NK-92 treated with Interleukin-12 subunit alpha and Interleukin-12 subunit beta, amount 100 ng/mL, for 24 hours (cell line): ENCODE data around the gene STAMBPL1.
"Not testable (repeated sequence)": the region's sequence is repeated elsewhere in the genome, so short reads cannot be mapped to it uniquely, and the experiment has no call there.

ENCODE experiments used
- DNase-seq: peaks from one replicate; lab custom pipeline; 2025; lab: John Stamatoyannopoulos, UW

The STAMBPL1 gene

DNA sequence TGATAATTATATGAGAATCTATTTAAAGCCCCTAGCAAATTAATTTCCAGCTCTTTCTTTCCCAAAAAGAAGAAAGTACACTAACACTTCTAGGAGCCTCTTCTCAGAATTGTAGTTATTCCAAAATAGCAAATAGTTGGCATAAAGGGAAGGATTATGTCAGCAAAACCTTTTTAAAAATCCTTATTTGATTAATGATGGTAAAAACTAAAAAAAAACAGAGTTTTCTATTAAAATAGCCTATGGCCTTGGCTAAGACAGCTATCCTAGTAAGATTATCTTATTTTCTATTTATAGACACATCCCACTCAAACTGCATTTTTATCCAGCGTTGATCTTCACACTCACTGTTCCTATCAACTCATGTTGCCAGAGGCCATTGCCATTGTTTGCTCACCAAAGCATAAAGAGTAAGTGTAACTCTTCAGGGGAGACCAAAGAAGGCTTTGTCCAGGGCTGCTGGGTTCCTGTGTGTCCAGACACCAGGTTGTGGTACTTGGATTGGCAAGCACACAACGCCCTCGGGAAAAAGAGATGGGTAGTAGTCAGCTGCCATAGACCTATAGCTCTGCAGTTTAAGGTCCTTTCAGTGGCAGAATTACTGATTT, 41.0 kb downstream of the STAMBPL1 start:
- no peak for DNase-seq

DNA sequence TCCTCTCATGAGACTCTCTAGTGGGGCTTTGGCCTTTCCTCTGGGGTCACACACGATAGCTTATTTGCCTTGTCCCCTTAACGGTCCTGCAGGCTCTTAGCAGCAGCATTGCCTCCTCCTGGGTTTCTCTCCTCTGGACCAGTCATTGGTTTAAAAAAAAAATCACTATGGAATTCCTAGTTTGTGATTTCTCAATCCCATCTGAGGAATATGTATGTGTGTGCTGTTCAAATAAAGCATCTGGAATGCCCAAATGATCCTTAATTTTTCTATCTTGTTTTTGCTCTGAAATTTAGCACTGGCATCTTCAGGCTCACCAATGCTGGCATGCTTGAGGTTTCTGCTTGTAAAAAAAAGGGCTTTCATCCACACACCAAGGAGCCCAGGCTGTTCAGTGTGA, 42.0 kb downstream of the STAMBPL1 start:
- DNase-seq = no peak

DNA sequence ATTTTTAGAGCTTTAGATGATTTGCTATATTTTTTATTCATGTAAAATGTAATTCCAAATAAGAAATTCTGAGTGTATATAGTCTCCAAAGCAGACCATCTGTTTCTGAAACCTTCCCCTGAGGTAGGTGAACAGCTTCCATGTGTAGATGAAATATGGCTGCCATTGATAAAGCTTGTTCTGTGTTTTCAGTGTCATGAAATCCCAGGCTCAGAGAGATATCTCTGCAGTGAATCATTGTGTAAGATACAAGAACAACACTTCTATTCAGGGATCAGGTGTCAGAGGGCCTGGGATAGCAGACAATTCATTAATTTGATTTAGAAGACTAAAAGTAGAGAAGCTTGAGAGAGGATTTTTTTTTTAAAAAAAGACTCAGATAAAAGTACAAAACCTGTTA, 43.5 kb downstream of the STAMBPL1 start:
- DNase-seq = no peak

DNA sequence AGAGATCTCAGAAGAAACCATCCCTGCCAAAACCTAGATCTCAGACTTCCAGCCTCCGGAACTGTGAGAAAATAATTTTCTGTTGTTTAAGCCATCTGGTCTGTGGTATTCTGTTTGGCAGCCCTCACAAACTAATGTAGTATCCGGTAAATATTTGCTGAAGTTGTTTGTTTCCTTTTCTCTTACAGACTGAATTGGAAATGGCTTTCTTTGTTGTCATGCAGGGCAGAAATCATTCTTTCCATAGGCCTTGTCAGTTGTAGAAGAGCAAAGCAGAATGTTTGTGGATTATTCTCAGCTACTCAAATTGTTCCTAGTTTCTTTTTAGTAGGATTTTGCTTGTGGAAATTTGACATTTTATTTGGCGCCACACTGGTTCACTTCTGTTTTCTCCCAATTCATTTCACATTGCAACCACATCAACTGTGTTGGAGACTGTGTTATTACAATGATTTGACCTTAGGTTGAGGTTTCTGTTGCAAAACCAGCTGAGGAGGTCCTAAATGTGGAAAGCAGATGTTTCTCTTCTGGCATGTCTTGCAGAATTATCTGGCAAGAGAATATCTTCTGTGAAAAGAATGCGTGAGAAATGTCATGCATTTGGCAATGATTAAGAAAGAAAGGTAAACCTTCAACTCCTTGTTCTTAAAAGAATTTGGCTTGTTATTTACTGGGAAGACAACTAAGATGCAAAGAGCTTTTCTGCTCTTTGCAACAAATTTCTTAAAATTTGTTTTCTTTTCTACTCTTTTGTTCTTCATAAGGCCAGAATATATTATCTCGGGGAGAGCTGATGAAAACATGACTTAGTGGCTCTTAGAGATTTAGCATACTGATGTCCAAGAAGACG, 46.7 kb downstream of the STAMBPL1 start:
- no peak for DNase-seq

DNA sequence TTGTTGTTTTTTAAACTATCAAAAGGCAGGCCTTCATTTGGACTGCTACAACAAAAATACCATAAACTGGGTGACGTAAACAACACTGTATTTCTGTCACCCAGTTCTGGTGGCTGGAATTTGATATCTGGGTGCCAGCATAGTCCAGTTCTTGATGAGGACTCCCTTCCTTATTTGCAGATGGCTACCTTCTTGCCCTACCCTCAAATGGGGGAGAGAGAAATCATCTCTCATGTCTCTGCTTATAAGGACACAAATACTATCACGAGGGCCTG, 47.3 kb downstream of the STAMBPL1 start:
- no peak for DNase-seq

- DNase-seq = no peak
Measured at GRCh38 chr10:88928254-88928653, 48.2 kb downstream of the STAMBPL1 start.

DNA sequence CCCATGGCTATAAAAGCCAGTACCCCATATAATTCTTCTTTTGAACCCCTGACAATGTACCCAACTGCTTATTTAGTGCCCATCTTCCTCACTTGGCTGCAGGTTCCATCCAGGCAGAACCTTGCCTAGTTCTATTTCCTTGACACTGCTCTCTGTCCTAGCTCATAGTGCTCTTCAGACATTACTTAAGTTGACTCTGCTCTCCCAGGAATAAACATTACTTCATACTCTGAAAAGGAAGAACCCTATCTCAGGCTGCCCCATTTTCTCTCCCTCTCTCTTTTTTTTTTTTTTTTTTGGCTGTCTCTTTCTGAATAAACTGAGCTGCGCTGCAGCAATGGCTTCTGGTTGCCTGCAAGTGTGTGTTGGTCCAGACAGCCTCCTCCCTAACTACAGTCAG, 51.5 kb downstream of the STAMBPL1 start:
- DNase-seq = no peak

DNA sequence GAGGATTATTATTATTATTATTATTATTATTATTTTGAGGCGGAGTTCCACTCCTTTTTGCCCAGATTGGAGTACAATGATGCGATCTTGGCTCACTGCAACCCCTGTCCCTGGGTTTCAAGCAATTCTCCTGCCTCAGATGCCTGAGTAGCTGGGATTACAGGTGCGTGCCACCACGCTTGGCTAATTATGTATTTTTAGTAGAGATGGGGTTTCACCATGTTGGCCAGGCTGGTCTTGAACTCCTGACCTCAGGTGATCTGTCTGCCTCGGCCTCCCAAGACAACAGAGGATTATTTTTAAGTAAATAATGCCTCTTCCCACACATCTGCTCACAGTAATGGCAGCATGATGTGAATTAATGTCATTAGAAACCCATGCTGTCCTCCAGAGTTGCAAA, 52.0 kb downstream of the STAMBPL1 start:
- not testable (repeated sequence) for DNase-seq

GRCh38 chr10:88932539-88933256, 52.7 kb downstream of the STAMBPL1 start:
- DNase-seq = peak; percentile 20

DNA sequence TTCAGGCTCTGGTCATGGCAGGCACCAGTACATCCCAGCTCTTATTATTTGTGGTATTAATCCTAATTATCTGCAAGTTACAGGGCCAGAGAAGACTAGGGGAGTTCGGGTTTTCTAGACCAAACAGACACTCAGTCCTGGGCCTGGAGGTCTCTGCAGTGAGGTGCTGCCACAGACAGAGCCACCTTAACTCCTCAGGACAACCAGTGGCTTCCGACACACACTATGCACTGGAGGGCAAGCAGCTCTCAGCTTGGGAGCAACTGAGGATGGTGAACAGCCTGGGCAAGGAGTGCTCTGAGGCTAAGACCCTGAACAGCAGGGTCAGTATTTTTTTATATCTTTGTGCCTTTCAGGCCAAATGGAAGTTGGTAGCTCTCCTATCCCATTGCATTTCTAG, 53.5 kb downstream of the STAMBPL1 start:
- no peak for DNase-seq

GRCh38 chr10:88934900-88935672, 55.0 kb downstream of the STAMBPL1 start:
- DNase-seq = peak; percentile 53

DNA sequence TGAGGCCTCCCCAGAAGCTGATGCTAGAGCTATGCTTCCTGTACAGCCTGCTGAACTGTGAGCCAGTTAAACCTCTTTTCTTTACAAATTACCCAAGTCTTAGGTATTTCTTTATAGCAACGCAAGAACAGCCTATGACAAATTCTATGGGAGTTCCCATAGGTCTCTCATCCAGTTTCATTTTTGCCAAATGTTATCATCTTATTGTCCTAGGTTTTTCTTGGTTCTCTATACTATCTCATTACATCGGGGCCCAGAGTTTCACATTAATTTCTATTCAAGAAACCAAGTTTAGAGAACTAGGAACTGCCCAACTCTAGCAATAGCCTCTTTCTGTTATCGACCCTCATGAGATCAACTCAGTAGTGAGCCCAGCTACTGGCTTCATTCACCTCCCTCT, 56.6 kb downstream of the STAMBPL1 start:
- no peak for DNase-seq

DNA sequence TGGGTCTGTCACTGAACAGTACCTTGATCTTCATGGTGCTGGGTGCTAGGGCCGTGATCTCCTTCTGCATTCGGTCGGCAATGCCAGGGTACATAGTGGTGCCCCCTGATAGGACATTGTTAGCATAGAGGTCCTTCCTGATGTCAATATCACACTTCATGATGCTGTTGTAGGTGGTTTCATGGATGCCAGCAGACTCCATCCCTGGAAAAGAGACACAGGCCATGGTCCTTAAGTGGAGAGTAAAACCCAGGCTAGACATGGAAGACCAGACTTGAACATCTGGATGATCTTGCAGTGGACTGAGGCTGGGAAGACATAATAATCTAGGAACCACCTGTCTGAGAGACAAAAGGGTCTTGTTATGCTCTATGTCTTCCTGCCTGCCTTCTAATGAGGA, 58.0 kb downstream of the STAMBPL1 start:
- DNase-seq = no peak

GRCh38 chr10:88938938-88939337, 58.9 kb downstream of the STAMBPL1 start:
- DNase-seq = no peak

DNA sequence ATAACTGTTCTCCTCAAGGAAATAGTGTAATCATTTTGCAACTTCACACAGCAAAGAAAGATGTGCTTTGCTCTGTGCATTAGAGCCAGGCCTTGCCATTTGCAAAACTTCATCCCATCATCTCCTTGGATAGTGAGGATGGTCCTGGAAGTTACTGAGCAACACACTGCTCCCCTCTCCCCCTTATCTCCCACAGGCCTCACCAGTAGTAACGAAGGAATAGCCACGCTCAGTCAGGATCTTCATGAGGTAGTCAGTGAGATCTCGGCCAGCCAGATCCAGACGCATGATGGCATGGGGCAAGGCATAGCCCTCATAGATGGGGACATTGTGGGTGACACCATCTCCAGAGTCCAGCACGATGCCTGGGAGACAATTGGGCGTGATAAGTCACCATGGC, 61.0 kb downstream of the STAMBPL1 start:
- DNase-seq = no peak

GRCh38 chr10:88943778-88944177, 63.7 kb downstream of the STAMBPL1 start:
- DNase-seq = no peak

DNA sequence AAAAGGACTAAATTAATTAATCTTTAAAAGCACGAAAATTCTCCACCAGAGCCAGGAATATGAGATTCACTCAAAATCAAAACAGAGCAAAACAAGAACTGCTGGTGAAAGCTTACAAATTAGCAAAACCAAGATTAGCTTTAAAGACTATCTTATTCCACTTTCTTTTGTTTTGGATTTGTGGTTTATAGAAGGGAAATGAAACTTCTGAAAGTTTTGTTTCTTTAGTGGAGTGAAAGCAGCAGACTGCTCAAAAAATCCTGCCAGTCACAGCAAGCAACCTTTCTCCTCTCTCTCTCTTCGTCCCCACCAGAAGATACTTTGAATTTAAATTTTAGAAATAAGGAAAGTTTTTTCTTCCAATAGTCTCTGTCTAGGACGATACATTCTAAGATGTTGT, 64.8 kb downstream of the STAMBPL1 start:
- no peak for DNase-seq

GRCh38 chr10:88946200-88946599, 66.2 kb downstream of the STAMBPL1 start:
- no peak for DNase-seq

GRCh38 chr10:88946965-88947590, 67.0 kb downstream of the STAMBPL1 start:
- no peak for DNase-seq

DNA sequence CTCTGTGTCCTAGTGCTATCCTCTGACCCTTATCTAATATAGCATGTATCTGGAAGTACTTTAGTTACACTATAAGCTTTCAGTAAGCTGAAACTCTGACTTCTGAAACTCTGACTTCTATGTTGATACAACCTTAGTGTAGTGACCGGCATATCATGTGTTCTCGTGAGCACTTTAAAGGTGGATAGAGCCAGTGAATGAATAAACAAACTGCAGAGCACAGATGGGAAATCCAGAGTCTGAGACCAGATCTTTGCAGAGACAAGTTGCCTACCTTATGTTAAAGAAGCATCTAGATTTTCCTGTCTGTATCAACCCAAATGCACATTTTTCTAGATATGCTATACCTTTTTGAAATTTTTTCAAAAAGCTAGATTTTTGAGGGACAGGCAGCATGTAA, 69.0 kb downstream of the STAMBPL1 start:
- no peak for DNase-seq

- no peak for DNase-seq
Measured at GRCh38 chr10:88949912-88950837, 70.1 kb downstream of the STAMBPL1 start.
